ENCODE data around the gene PRPF40B.

PRPF40B gene

DNA sequence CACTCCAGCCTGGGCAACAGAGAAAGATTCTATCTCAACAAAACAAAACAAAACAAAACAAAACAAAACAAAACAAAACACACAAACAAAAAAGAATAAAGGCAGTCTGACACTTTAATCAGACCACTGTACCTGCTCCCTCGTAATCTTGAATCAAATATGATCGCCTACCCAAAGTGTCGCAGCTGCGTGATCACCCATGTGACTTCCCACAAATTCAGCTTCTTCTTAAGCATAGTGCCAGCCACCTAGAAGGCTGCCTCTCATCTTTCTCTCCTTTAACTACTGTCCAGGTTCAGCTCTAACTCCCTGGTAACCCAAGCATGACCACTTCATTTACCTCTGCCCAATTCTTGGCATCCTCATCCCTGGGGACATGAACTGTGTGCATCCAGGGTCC, 46.4 kb downstream of the PRPF40B start:
- Histone ChIP-seq H3K27ac (ENCODE audit: low read depth, low read length) (no peak overlapping the region), H3K9me2 (replicated peaks; ENCODE audit: control insufficient read depth, low read length) (no peaks in the 10 kb centered on the region), H3K79me2 (ENCODE audit: control insufficient read depth, low read length) (peaks cover 12% of the 10 kb centered on the region), H3K36me3 (ENCODE audit: control insufficient read depth, low read length) (peaks cover 4% of the 10 kb centered on the region; the same call in 1 of the 2 replicates), H3K9me3 (ENCODE audit: control insufficient read depth, insufficient read depth, low read length) (no peaks in the 10 kb centered on the region), H3K4me3 (ENCODE audit: low read length) (no peak overlapping the region), H4K20me1 (ENCODE audit: control insufficient read depth, insufficient read depth, low read depth, low read length) (no peaks in the 10 kb centered on the region), H3K4me2 (ENCODE audit: low read length) (peak overlapping the region; percentile 67; the same call in 1 of the 2 replicates), H3F3A (ENCODE audit: control insufficient read depth, insufficient read depth) (0 out of 2 replicates have a peak, but pooled peaks cover 2% of the 10 kb centered on the region), H3K4me1 (ENCODE audit: control insufficient read depth, low read length) (peaks cover 63% of the 10 kb centered on the region), H3K27me3 (ENCODE audit: control insufficient read depth, low read length) (no peaks in the 10 kb centered on the region)
- TF ChIP-seq EZH2phosphoT487 (IDR thresholded peaks at IDR 0.05; ENCODE audit: borderline replicate concordance, low read length) = no peak
- TF ChIP-seq, protein P1, sequence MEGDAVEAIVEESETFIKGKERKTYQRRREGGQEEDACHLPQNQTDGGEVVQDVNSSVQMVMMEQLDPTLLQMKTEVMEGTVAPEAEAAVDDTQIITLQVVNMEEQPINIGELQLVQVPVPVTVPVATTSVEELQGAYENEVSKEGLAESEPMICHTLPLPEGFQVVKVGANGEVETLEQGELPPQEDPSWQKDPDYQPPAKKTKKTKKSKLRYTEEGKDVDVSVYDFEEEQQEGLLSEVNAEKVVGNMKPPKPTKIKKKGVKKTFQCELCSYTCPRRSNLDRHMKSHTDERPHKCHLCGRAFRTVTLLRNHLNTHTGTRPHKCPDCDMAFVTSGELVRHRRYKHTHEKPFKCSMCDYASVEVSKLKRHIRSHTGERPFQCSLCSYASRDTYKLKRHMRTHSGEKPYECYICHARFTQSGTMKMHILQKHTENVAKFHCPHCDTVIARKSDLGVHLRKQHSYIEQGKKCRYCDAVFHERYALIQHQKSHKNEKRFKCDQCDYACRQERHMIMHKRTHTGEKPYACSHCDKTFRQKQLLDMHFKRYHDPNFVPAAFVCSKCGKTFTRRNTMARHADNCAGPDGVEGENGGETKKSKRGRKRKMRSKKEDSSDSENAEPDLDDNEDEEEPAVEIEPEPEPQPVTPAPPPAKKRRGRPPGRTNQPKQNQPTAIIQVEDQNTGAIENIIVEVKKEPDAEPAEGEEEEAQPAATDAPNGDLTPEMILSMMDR (IDR thresholded peaks at IDR 0.05; ENCODE audit: low read depth, low read length, poor library complexity, severe bottlenecking) = no peak

DNA sequence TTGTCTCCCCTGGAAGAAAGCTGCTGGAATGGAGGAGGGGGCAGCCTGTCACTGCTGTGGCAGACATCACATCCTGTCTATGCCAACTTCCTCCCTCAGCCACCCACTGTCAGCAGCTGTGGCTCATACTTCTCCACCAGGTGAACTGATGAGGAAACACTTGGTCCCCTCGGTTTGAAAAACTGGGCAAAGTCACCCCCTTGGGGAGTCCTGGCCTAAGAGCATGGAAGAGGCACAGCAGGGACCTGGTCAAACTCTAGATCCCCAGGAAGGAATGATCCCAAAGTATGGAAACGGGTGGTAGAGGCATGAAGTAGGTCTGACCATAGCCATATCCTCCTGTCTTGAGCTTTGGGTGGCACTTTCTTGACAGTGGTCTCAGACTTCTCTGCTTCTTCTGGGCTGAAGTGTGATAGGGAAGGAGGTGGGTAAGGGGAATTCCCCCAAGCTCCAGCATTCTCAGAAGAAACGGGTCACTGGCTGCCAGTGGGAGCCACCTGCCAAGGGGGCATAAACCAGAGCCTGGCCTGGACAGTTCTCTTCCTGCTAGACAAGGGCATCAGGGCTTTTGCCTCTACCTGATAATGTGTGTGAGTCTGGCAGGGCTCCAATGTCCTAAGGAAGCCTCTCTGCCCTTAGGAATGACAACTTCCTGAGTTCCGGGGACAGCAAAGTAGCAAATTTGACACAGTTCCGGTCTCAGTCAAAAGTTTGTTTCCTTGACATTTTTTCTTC, 47.8 kb downstream of the PRPF40B start:
- Histone ChIP-seq H3K4me2 (ENCODE audit: low read length) (peak overlapping the region; percentile 67), H3K27ac (ENCODE audit: low read depth, low read length) (peak overlapping the region; percentile 37)

DNA sequence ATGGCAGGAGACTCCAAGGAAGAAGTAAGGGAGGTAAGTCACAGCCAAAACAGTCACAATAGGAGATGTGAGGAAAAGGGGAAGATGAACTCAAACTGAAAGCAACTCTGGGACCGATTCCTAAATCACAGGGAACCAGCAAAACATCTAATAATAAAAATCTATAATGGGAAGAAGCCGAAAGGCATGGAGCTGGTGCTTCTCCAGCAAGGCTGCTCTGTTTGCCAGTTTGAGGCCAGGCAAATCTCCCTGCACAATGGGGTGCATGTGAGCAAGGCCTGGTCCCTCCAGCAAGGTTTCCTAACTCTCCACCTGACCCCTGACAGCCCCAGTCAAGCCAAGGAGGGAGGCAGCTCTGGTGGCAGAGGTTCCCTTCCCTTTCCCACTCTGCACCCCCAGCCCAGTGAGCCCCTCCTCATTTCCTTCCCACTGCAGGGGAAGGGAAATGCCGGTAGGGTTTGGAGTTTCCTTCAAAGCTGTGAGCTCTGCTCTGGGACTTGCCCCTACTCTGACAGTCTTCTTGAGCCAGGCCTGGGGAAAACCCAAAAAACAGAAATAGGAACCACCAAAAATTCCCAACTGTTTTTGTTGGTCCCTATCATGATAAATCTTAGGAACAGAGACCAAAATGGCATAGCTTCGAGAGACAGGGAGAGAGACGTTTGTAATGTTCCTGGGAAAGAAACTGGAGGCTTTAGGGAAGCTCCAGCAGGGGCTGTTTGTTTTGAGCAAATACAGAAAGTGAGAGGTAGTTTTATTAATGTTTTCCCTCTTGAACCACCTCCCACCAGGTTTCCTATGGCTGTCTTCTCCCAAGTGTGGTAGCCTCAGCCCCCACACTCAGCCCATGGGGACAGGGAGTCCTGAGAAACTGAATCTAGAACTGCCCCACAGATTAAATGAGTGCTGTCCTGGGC, 49.2 kb downstream of the PRPF40B start:
- no peaks in the 10 kb centered on the region for H3K9me3 ChIP-seq (ENCODE audit: control insufficient read depth, insufficient read depth, low read length)
- H3K27ac ChIP-seq (ENCODE audit: low read depth, low read length) = no peak overlapping the region
- peaks cover 12% of the 10 kb centered on the region for H3K79me2 ChIP-seq (ENCODE audit: control insufficient read depth, low read length)
- peak overlapping the region; percentile 51; the same call in 1 of the 2 replicates for H3K4me3 ChIP-seq (ENCODE audit: low read length)
- H3K27me3 ChIP-seq (ENCODE audit: control insufficient read depth, low read length) = no peaks in the 10 kb centered on the region
- H3K9me2 ChIP-seq (replicated peaks; ENCODE audit: control insufficient read depth, low read length) = no peaks in the 10 kb centered on the region
- no peaks in the 10 kb centered on the region for H3F3A ChIP-seq (ENCODE audit: control insufficient read depth, insufficient read depth)
- TF ChIP-seq EZH2phosphoT487 (IDR thresholded peaks at IDR 0.05; ENCODE audit: borderline replicate concordance, low read length) = no peak
- TF ChIP-seq, protein P1 (IDR thresholded peaks at IDR 0.05; ENCODE audit: low read depth, low read length, poor library complexity, severe bottlenecking) = no peak
- H3K36me3 ChIP-seq (ENCODE audit: control insufficient read depth, low read length) = no peaks in the 10 kb centered on the region
- H4K20me1 ChIP-seq (ENCODE audit: control insufficient read depth, insufficient read depth, low read depth, low read length) = no peaks in the 10 kb centered on the region
- peak overlapping the region; percentile 67 for H3K4me2 ChIP-seq (ENCODE audit: low read length)
- peaks cover 53% of the 10 kb centered on the region for H3K4me1 ChIP-seq (ENCODE audit: control insufficient read depth, low read length)

More for the DNA sequence above, 47.8 kb downstream of the PRPF40B start:
- TF ChIP-seq, protein P1 (IDR thresholded peaks at IDR 0.05; ENCODE audit: low read depth, low read length, poor library complexity, severe bottlenecking) = no peak
- no peak for TF ChIP-seq EZH2phosphoT487 (IDR thresholded peaks at IDR 0.05; ENCODE audit: borderline replicate concordance, low read length)
- Histone ChIP-seq H3K4me3 (ENCODE audit: low read length) (peak overlapping the region; percentile 51), H3K27me3 (ENCODE audit: control insufficient read depth, low read length) (no peaks in the 10 kb centered on the region), H3F3A (ENCODE audit: control insufficient read depth, insufficient read depth) (no peaks in the 10 kb centered on the region), H3K9me2 (replicated peaks; ENCODE audit: control insufficient read depth, low read length) (no peaks in the 10 kb centered on the region), H3K36me3 (ENCODE audit: control insufficient read depth, low read length) (no peaks in the 10 kb centered on the region), H3K79me2 (ENCODE audit: control insufficient read depth, low read length) (peaks cover 12% of the 10 kb centered on the region), H3K4me1 (ENCODE audit: control insufficient read depth, low read length) (peaks cover 53% of the 10 kb centered on the region), H4K20me1 (ENCODE audit: control insufficient read depth, insufficient read depth, low read depth, low read length) (no peaks in the 10 kb centered on the region), H3K9me3 (ENCODE audit: control insufficient read depth, insufficient read depth, low read length) (no peaks in the 10 kb centered on the region)
